GM06990 (cell line): ENCODE data around the gene CENPL.
"Not testable (repeated sequence)": the region's sequence is repeated elsewhere in the genome, so short reads cannot be mapped to it uniquely, and the experiment has no call there.

Experiments used
- DNase-seq: peaks from one replicate; pipeline ENCODE4 v3.0.0-alpha.2; 2011; ENCODE audit not compliant: insufficient read length; ENCODE audit errors: extremely low read depth
- H3K27me3 ChIP-seq: replicated peaks from 2 replicates; pipeline ENCODE4 v1.6.0; 2011; ENCODE audit warnings: low read length; ENCODE audit not compliant: control insufficient read depth, insufficient read depth
- H3K36me3 ChIP-seq: 2 replicates; pipeline ENCODE4 v1.5.1; 2011; ENCODE audit warnings: low read length; ENCODE audit not compliant: control insufficient read depth, insufficient read depth
- H3K4me3 ChIP-seq: replicated peaks from 2 replicates; pipeline ENCODE4 v1.5.1; 2011; ENCODE audit warnings: low read depth, mild to moderate bottlenecking, control low read depth, low read length
- TF ChIP-seq, protein P1 (sequence below): IDR thresholded peaks from 2 replicates; pipeline ENCODE4 v1.5.1; 2011; ENCODE audit warnings: low read length, control low read depth, mild to moderate bottlenecking, inconsistent platforms; ENCODE audit not compliant: insufficient read depth, poor library complexity, severe bottlenecking

Gene CENPL

DNA sequence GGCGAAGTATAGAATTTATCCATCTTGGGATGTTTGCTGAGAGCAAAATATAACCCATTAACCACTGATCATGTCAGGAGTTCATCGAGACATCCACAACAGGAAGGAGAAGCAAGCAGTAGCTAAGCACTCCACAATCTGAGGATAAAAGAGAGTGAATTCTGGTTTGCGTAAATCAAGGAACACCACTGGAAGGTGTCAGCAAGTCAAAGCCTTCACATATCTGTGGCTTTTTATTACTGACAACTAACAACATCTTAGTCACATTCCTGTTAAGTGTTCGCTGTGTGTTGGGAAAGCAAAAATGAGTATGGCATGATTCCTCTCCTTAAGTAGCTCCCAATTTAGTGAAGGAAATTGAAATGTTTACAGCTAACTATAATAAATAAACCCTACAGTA is 44.7 kb downstream of the CENPL start:
- Histone ChIP-seq H3K27me3 (no peaks in the 10 kb centered on the region), H3K36me3 (peaks cover 5% of the 10 kb centered on the region), H3K4me3 (no peak overlapping the region)
- no peak for DNase-seq
- TF ChIP-seq, protein P1, sequence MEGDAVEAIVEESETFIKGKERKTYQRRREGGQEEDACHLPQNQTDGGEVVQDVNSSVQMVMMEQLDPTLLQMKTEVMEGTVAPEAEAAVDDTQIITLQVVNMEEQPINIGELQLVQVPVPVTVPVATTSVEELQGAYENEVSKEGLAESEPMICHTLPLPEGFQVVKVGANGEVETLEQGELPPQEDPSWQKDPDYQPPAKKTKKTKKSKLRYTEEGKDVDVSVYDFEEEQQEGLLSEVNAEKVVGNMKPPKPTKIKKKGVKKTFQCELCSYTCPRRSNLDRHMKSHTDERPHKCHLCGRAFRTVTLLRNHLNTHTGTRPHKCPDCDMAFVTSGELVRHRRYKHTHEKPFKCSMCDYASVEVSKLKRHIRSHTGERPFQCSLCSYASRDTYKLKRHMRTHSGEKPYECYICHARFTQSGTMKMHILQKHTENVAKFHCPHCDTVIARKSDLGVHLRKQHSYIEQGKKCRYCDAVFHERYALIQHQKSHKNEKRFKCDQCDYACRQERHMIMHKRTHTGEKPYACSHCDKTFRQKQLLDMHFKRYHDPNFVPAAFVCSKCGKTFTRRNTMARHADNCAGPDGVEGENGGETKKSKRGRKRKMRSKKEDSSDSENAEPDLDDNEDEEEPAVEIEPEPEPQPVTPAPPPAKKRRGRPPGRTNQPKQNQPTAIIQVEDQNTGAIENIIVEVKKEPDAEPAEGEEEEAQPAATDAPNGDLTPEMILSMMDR: no peak

DNA sequence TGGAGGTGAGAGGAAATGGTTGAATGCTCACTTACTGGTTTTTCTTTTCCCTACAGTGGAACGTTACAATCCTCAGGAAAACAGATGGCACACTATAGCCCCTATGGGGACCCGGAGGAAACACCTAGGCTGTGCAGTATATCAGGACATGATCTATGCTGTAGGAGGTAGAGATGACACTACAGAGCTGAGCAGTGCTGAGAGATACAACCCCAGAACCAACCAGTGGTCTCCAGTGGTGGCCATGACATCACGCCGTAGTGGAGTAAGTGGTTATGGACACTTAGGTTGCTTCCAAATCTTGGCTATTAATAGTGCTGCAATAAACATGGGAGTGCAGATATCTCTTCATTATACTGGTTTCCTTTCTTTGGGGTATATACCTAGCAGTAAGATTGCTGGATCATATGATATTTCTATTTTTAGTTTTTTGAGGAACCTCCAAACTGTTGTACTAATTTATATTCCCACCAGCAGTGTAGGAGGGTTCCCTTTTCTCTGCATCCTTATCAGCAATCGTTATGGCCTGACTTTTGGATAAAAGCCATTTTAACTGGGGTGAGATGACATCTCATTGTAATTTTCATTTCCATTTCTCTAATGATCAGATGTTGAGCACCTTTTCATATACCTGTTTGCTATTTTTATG is 49.0 kb downstream of the CENPL start:
- Histone ChIP-seq H3K27me3 (no peaks in the 10 kb centered on the region), H3K36me3 (no peaks in the 10 kb centered on the region; the same call in 1 of the 2 replicates), H3K4me3 (no peak overlapping the region)
- TF ChIP-seq, protein P1: no peak
- no peak for DNase-seq

DNA sequence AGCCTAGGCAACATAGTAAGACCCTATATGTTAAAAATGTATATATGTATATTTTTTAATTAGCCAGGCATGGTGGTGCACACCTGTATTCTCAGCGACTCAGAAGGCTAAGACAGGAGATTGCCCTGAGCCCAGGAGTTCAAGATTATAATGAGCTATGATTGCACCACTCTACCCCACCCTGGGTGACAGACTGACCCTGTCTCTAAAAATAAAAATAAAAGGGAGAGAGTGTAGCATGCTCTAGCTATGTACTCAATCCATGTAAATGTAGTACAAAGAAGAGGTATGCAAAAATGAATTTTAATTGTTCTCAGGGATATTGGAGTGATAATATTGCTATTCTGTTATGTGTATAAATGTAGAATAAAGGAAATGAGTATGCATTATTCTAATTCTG is 53.1 kb downstream of the CENPL start:
- no peaks in the 10 kb centered on the region for H3K36me3 ChIP-seq
- DNase-seq: no peak
- no peak overlapping the region for H3K4me3 ChIP-seq
- TF ChIP-seq, protein P1: no peak
- no peaks in the 10 kb centered on the region for H3K27me3 ChIP-seq

DNA sequence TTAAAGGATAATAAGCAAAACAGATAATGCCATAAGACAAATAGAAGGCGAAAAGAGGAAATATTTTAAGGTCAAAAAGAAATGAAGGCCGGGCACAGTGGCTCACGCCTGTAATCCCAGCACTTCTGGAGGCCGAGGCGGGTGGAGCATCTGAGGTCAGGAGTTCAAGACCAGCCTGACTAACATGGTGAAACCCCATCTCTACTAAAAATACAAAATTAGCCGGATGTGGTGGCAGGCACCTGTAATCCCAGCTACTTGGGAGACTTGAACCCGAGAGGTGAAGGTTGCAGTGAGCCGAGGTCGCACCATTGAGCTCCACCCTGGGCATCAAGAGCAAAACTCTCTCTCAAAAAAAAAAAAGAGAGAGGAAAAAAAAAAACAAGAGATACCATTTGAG is 54.4 kb downstream of the CENPL start:
- not testable (repeated sequence) for H3K4me3 ChIP-seq, DNase-seq, H3K36me3 ChIP-seq, H3K27me3 ChIP-seq

DNA sequence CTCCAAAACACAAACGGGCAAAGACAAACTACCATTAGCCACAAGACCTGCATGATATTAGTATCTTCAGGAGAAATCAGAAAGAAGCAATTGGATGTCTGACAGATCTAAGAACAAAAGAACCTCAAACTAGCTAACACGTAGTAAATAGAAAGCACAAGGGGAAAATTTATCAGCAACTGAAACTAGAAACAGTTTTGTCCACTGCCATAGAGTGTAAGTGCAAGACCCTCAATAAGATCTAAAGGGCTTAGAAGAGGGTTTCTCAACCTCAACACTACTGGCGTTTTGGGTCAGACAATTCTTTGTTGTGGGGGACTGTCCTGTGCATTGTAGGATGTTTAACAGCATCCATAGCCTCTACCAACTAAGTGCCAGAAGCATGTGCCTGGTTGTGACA is 55.9 kb downstream of the CENPL start:
- no peak for DNase-seq
- Histone ChIP-seq H3K27me3 (no peaks in the 10 kb centered on the region), H3K4me3 (no peak overlapping the region), H3K36me3 (peaks cover 1% of the 10 kb centered on the region; the same call in 1 of the 2 replicates)
- TF ChIP-seq, protein P1: no peak

DNA sequence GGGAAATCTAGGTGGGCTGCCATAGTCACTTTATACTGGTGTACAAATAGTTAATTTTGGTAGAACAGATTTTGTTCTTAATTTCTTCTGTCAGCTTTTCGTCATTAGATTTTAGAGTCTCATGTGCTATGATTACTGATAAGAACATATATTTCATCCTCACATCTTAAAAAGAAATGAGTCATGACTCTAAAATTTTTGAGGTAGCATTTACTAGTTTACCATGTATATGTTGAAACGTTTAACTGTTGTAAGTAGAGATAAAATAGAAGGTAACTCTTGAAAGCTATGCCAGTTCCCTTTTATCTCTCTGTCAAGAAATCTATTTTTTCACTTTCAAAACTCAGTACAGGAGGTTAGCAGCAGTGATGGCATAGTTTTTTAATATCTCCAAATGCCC is 56.5 kb downstream of the CENPL start:
- H3K27me3 ChIP-seq: no peaks in the 10 kb centered on the region
- no peak for DNase-seq
- H3K4me3 ChIP-seq: no peak overlapping the region
- TF ChIP-seq, protein P1: no peak
- H3K36me3 ChIP-seq: peaks cover 1% of the 10 kb centered on the region; the same call in 1 of the 2 replicates

DNA sequence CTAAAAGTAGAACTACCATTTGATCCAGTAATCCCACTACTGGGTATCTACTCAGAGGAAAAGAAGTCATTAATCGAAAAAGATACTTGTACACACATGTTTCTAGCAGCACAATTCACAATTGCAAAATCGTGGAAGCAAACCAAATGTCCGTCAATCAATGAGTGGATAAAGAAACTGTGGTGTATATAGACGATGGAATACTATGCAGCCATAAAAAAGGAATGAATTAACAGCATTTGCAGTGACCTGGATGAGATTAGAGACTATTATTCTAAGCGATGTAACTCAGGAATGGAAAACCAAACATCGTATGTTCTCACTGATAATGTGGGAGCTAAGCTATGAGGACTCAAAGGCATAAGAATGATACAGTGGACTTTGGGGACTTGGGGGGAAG is 60.4 kb downstream of the CENPL start:
- H3K27me3 ChIP-seq, DNase-seq, H3K4me3 ChIP-seq, H3K36me3 ChIP-seq: not testable (repeated sequence)
